Measurements from ENCODE around the gene ZFAND3.

DNA sequence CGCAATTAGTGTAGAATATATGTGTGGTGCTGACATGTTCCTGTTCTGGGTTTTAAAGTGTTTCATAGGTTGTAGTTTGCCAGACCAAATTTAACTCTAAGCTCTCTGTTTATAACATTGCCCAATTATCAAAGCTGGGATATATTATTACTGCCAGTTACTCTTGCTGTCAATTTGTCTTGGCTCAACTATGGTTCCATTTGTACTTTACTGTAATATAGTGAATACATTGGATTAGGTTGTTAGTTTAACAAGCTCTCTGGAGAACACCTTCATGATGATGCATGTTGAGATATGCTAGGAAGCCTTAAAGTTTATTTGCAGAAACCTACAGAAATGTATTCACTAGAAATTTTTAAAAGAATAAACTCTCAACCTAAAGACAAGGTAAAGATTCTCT lies 259.6 kb downstream of the ZFAND3 start:
- TF ChIP-seq EZH2 (IDR thresholded peaks at IDR 0.05; ENCODE audit: insufficient read depth, low read length): no peak
- TF ChIP-seq, protein P1, sequence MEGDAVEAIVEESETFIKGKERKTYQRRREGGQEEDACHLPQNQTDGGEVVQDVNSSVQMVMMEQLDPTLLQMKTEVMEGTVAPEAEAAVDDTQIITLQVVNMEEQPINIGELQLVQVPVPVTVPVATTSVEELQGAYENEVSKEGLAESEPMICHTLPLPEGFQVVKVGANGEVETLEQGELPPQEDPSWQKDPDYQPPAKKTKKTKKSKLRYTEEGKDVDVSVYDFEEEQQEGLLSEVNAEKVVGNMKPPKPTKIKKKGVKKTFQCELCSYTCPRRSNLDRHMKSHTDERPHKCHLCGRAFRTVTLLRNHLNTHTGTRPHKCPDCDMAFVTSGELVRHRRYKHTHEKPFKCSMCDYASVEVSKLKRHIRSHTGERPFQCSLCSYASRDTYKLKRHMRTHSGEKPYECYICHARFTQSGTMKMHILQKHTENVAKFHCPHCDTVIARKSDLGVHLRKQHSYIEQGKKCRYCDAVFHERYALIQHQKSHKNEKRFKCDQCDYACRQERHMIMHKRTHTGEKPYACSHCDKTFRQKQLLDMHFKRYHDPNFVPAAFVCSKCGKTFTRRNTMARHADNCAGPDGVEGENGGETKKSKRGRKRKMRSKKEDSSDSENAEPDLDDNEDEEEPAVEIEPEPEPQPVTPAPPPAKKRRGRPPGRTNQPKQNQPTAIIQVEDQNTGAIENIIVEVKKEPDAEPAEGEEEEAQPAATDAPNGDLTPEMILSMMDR (IDR thresholded peaks at IDR 0.05; ENCODE audit: insufficient read depth, low read depth, low read length): no peak

Measured in astrocyte (in vitro differentiated cells and primary cell).